Stimulated activated CD8-positive, alpha-beta memory T cell treated with anti-CD3 and anti-CD28 coated beads, Interleukin-12 subunit alpha, Interleukin-12 subunit beta, amount 100 ng/mL, for 1 hour (primary cell): Measurements from ENCODE around the gene DNPH1.

ENCODE experiments used
- DNase-seq: peaks from one replicate; pipeline ENCODE4 v3.0.0-alpha.2; 2020; ENCODE audit warnings: low read depth

The DNPH1 gene

DNA sequence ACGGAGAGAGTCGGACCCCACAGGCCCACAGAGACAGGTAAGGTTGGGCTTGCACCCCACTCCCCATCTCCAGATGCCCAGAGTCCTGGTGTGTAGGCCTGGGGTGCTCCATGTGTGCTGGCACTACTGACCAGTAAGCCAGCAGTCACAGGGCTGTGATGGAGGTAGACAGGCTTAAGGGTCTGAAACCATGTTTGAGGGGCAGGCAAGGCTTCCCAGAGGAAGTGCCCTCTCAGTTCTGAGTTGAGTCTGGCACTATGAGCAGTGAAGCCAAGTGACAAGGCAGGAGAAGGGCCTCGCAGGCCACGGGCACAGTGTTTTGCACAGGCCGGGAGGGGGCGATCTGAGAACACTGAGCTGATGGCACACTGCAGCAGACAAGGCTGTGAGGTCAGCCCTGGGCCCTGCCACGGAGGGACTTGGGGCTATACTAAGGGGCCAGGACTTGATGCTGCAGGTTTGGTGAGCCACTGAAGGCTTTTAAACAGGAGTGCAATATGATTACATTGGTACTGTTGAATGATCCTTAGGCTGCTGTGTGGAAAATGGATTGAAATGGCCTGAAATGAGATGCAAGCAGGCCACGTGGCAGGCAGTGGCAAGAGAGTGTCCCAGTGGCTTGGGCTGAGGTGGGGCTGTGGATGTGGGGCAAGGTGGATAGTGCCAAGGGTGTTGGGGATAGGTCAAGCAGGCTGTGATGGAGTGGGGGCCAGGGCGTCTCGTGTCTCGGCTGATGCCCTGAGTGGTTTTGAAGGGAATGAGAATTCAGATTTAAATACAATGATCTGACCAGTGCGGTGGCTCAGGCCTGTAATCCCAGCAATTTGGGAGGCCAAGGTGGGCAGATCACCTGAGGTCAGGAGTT, 34.3 kb upstream of the DNPH1 start:
- DNase-seq = peak; percentile 60

DNA sequence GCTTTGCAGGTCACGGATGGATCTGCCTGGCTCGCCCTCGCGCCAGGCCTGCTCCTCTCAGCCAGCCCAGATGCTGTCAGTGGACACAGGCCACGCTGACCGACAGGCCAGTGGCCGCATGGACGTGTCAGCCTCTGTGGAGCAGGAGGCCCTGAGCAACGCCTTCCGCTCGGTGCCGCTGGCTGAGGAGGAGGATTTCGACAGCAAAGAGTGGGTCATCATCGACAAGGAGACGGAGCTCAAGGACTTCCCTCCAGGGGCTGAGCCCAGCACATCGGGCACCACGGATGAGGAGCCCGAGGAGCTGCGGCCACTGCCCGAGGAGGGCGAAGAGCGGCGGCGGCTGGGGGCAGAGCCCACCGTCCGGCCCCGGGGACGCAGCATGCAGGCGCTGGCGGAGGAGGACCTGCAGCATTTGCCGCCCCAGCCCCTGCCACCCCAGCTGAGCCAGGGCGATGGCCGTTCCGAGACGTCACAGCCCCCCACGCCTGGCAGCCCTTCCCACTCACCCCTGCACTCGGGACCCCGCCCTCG, 33.6 kb upstream of the DNPH1 start:
- no peak for DNase-seq

DNA sequence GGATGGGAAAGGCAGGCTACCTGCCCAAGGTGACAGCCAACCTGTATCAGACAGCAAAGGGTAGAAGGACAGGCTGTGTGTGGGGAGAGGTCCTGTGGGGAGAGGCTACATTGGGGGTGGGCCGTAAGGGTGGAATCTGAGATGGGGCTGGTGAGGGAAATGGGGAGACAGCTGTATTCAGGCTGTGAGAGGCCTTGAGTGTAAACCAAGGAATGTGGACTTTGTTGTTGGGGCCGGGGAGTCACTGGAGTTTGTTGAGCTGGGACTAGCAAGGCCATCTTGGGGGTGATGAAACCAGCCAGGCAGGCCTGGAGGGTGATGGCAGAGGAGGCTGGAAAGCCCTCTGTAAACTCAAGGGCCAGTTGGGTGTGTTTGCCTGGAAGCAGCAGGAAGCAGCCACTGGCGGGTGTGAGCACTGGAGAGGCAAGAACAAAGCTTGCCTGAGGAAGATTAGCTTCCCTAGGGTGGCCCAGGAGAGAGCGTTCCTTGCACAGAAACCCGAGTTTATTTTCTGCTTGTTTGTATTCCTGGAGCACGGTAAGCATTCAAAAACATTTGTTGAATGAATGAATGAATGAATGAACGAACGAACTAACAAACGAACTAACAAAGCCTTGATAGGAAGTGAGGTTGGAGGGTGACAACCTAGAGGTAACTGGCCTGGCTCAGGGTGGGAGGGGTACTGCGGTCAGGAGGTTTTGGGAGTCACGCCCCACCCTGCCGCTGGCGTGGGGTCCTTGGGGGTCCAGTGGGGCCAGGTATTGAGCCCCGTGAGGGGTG, 32.9 kb upstream of the DNPH1 start:
- no peak for DNase-seq

DNA sequence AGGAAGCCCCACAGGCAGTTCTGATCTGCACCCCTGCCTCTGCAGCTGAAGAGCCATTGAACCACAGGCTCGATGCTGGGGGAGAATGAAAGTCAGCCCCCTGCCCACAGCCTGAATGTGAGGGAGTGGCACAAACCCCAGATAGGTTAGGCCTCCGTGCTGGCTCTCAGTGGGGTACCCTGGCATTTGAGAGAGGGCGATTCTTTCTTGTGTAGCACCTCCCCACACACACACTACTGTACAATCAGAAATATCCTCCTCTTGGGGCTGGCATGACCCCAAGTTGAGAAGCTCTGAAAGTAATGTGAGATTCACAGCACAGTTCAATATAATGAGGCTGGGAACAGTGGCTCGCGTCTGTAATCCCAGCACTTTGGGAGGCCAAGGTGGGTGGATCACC, 31.9 kb upstream of the DNPH1 start:
- no peak for DNase-seq

DNA sequence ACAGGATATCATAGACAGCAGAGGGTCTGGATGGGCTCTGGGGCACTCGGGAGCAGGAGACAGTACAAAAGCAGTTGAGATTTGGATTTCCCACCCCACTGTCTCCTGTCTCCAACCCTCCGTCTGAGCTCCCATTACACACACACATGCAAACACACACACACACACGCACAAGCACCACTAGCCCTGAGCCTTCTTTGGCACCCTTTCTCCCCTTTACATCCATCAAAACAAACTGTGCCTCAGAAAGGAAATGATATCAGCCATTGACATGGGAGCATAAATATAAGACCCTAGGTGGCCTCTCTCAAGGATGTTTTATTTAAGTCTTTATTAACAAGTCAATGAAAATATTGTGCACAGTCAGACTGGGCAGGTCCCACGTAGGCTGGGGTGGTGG, 31.5 kb upstream of the DNPH1 start:
- DNase-seq = no peak

DNA sequence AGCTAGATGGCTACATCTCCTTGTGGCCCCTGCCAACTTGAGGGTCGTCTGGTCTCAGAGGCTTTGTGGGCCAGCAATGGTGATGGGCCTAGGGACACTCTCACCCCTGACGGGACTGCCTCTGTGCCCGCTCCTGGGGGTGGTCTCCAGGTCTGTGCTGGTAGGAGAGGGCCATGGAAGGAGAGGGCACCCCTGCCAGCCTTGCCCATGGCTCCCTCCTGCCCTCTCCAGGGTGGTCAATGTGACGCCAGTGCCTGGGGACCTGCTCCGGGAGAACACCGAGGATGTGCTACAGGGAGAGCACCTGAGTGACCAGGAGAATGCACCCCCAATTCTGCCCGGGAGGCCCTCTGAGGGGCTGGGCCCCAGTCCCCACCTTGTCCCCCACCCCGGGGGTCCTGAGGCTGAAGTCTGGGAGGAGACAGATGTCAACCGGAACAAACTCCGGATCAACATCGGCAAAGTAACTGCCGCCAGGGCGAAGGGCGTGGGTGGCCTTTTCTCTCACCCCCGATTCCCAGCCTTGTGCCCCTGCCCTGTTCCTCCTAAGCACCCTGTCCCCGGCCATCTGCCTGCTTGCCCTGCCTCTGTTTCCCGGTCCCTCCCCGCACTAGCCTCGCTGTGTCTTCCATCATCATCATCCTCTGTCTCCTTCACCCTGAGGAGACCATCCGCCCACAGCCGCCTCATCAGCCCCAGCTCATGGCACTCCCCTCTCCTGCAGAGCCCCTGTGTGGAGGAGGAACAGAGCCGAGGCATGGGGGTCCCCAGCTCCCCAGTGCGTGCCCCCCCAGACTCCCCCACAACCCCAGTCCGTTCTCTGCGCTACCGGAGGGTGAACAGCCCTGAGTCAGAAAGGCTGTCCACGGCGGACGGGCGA, 29.8 kb upstream of the DNPH1 start:
- DNase-seq = no peak

DNA sequence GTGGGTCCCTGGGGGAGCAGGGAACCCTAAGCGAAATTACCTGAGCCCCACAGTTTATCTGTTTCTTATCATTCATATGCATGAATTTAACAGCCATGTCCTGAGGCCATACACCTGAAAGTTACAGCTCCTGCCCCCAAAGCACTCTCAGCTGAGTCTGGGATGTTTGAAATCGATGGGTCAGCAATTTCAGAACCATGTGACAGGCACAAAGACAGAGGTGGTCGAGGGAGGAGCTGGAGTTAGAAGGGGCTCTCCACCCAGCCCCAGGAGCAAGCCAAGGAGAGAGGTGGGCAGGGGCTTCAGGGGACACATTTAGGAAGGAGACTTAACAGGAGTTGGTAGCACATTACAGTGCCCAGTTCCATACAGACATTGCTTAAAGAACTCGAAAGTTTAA, 28.9 kb upstream of the DNPH1 start:
- DNase-seq = no peak

DNA sequence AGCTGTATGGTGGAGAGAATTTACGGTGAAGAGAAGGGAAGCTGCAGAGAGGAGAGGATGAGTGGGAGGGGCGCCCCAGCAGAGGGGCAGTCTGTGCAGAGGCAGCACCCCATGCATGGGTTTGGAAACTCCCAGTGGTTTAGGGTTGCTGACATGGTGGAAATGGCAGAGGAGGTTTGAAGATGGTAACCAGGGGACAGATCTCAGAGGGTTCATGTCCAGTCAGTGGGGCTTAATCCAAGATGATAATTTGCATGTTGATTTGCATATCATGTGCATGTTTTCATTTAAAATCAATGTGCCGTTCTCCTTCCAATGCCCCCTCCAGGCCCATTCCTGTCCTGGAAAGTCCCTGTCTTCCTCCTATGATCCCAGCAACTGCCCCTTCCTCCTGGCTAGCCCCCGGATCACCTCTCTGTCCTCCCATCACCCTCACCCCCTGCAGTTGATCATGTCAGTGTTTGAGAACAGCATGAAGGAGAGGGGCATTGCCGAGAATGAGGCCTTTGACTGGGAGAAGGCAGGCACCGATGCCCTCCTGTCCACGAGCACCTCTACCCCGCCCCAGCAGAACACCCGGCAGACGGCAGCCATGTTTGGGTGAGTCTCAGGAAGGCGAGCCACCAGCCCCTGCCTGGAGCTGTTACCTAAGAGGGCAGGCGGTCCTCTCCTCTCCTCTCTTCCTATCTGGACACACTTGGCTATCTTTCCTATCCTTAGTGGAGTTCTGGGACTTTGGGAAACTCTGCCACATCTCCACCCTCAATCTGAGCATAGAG, 28.3 kb upstream of the DNPH1 start:
- DNase-seq = no peak

DNA sequence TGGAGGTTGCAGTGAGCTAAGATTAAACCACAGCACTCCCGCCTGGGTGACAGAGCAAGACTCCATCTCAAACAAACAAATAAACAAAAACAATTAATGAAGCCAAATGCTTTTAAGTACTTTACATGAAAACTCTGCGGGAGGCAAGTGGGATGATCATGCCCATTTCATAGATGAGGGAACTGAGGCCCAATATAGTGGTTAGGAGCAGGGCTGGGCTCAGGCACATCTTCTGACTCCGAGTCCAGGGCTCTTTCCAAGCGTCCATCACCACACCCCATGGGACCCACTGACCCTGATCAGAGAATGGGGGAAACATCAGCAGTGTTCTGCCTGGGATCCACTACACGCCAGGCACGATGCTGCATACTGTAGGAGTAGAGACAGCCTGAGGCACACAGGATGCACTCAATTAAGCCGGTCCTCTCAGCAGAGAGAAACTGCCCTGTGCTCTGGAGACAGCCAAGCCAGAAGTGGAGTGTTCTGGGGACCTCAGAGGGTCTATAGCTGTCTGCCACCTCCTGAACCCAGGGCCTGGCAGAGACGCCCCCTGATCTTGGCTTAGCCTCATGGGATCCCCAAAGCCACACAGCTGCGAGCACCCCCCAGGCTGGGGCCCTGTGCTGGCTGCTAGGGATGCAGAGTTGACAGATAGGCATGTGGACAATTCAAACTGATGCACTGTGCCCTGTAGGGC, 27.5 kb upstream of the DNPH1 start:
- no peak for DNase-seq

DNA sequence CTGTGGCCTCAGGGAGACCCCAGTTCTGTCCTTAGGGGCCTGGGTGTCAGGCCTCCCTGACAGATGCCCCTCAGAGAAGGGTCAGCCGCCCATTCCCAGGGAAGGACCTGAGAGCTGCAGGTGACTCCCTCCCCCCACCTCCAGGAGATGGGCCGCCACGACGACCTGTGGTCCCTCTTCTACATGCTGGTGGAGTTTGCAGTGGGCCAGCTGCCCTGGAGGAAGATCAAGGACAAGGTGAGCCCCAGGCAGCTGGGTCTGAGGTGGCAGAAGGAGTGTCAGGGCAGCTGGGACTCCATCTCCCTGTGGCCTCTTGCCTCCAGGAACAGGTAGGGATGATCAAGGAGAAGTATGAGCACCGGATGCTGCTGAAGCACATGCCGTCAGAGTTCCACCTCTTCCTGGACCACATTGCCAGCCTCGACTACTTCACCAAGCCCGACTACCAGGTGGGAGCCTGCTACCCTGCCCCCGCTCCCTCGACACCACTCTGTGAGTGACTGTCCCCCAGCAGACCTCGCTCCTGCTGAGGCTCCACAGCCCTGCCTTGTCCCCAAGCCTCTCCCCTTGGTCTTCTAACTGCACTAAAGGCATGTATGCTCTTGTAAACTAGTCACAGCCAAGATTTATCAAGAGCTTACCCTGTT, 26.2 kb upstream of the DNPH1 start:
- no peak for DNase-seq

DNA sequence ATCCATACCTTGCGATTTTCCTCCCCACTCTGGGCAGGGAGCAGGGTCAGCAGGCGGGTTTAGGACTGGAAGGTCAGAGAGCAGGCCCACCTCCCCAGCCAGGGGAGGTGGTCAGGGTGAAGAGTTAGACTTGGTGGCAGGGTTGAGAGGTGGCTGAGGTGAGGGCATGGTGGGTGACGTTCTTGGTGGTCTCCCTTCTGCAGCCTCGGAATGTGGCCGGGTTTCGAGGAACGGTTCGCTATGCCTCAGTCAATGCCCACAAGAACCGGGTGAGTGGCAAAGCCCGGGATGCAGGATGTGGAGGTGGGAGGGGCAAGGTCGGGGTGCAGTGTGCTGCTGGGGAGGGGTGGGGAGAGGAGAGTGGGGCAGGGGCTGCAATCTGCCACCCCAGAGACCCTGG, 25.6 kb upstream of the DNPH1 start:
- DNase-seq = no peak

DNA sequence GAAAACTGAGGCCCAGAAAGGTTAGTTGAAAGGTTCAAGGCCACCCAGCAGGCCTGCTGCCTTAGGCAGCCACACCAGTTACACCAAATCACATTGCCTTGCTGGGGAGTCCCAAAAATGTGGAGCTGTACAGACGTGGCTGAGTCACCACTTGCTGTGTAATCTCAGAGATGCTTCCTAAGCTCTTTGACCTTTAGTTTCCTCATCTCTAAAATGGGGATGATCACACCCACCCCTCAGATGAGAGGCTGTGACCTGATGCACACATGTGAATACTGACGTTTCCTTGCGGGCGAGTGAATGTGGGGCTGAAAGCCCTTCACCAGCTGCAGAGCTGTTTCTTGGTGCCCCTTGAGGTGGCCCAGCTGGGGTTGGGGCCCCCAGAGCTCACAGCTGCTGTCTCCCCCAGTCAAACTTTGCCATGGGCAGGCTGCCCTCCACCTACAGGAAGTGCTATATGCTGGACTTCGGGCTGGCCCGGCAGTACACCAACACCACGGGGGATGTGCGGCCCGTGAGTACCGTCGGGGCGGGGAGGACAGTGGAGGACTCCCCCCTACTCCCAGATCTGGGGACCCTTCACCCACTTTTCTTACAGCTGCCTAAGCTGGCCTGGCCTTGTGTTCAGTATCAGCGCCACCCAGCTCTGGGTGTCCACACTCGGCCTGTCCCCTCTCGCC, 25.0 kb upstream of the DNPH1 start:
- DNase-seq = no peak

DNA sequence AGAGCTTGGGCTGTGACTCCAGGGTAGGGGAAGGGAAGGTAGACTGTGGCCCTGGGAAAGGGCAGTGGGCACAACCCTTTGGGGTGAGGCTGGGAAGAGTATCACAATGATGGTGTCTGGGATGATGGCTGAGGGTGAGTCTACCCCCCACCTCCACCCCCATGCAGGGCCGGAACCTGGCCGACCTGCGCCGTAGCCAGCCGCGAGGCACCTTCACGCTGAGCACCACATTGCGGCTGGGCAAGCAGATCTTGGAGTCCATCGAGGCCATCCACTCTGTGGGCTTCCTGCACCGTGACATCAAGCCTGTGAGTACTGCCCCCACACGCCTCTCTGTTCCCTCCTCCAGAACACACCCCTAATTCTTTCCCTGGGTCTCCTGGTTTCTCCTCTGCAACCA, 24.1 kb upstream of the DNPH1 start:
- no peak for DNase-seq

DNA sequence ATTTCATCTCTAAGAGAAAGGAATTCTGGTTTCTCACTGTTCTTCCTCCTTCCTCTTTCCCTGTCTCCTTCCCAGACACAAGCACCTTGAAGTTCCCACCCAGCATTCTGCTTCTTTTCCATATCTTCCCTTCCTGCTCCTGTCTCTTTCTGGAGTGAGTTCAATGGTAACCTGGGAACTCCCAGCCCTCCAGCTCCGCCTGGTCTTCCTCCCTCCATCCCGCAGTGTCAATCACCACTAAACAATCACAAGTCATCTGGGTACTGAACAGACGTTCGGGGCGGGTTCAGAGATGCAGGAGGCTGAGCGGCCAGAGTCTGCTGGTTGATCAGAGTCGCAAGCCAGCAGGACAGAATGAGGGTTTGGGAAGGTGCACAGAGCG, 21.7 kb upstream of the DNPH1 start:
- DNase-seq = no peak

DNA sequence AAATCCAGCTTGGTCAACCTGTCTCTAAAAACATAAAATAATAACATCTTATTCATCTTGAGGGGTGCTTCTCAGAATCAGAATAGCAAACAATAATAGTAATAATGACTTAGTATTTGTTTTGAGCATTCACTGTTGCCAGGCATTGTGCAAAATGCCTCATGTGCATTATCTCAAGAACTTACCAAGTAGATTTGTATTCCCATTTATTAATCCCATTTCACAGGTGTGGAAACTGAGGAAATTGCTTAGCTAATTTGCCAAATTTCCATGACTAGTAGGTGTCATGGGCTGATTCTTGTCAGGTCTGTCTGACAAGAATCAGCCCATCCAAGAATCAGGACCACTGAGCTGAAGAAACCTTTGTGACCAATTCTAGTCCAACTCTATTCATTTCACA, 19.5 kb upstream of the DNPH1 start:
- DNase-seq = no peak

DNA sequence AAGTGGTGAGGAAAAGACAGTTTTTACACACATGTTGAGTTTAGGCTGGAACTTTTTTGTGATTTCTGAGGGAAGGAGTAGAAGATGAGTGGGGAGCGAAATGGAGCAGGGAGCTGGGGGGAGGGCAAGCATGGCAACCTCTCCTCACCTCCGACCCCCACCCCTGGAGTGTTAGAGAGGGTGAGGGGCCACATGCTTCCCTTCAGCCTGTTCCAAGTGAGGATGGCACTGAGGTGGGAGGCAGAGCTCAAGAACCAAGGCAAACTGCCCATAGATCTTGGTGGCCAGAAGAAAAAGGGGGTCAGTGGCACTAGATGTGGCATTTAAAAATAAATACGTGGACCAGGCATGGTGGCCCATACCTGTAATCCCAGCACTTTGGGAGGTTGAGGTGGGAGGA, 18.8 kb upstream of the DNPH1 start:
- no peak for DNase-seq

DNA sequence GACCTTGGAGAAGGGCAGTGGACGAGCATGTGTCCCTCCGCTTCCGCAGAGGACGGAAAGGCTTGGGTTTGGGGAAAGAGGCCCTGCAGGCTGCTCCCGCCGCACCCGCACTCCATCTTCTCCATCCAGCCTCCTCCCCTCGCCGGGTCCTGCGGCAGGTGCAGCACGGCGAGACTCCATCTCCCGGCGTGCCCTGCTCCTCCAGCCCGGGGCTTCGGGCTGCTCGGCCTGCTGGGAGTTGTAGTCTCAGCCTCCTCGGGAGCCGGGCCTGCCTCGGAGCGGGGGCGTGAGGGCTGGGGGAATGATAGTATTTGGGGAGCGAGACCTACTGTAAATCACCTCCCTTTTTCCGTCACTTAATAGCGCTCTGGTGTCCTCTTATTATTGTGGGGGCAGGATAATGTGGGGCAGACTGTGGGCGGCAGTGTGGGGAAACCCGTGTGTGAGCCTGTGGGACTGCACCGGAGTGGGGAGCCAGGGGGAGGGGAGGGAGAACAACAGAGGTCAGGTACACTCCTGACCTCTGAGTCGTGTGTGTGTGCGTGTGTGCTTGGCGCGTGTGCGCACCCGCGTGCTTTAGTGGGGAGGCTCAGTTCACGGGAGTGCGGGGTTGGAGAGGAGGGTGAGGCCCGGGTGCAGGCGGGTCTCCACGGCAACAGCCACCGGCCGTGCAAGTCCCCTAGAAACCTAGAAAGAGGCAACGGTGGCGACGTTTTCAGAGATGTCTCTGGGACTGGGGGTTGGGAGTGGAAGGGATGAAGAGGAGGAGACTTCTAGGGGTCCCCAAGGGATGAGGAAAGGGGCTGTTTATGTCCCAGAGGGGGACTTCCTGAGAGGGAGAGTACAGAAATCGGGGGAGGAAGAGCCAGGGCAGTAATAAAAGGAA, 18.1 kb upstream of the DNPH1 start:
- peak; percentile 52 for DNase-seq

DNA sequence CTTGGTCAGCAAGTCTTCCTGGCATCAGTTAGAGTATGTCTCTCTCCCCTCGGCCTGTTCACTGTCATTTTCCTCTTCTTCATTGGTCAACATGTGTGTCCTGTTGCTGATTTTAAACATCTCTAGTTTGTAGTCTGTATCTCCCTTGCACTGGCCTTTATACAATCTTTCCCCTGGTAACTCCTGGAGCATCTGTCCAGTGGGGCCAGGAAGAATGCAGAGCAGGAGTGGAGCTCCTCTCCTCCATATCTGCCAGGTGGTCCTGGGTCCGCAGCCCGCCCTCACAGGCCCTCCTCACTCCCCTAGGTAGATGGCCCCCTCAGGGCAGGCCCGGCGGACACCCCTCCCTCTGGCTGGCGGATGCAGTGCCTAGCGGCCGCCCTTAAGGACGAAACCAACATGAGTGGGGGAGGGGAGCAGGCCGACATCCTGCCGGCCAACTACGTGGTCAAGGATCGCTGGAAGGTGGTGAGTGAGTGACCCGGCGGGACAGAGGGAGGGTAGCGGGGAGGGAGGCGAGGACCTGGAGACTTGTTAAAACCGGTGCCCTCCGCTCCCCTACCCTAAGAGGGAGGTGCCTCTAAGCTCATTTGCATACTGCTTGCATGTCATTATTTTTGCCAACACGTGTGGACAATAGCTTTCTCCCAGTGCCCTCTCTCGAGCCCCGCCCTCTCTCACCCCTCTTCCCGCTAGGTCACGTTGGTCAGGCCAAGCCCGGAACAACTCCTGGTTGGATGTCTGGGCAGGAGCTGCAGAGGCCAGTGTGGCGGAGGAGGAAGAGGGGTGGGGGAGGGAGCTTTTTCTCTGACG, 17.2 kb upstream of the DNPH1 start:
- no peak for DNase-seq
